NOMO-1 treated with dmso at 0.1 percent for 144 hours (cell line): Measurements from ENCODE around the gene KRT86.

Experiments used
- DNase-seq: peaks from one replicate; lab custom pipeline; 2025; ENCODE audit not compliant: unreplicated experiment; lab: John Stamatoyannopoulos, UW

KRT86 gene

GRCh38 chr12:52354200-52354599 is 79.8 kb downstream of the KRT86 start:
- no peak for DNase-seq

- DNase-seq: no peak
Observed at GRCh38 chr12:52355176-52355575, 80.7 kb downstream of the KRT86 start.

DNA sequence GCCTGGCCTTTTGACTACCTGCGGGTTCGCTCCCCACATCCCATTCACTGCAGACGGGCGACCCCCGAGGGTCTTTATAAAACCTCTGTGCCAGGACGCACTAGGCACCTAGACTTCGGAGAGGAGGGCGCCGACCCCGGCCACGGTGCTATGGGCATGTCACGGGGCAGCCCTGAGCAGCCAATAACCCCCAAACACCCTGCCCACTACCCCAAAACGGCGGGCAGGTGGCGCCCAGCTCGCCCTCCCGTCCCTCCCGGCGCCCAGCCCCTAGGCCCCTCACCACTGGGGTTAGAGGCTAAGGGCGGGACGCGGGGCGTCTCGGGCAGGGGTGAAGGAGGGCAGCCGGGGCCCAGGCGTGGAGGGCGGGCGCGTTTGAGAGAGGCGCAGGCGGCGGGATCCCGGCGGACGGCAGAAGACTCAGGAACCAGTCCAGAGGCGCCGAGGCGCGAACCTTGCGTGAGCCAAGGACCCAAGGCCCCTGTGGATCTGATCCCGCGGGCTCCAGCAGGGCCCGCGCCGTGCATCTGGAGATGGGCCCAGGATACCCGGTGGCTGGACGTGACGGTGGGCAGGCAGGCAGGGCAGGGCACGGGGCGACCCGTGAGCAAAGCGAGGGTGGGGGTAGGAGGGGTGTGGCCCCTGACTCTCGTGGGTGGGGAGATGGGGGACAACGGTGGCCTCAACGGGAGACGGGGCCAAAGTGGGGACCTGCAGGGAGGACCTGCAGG is 81.8 kb downstream of the KRT86 start:
- no peak for DNase-seq

GRCh38 chr12:52356762-52357580 is 82.5 kb downstream of the KRT86 start:
- no peak for DNase-seq
